NCI-H446 treated with DMSO at 0.1 percent for 48 hours (cell line): ENCODE data around the gene TBCD.

Source experiments
- DNase-seq: peaks from one replicate; lab custom pipeline; 2025; lab: John Stamatoyannopoulos, UW

The TBCD gene

GRCh38 chr17:82887255-82888164, 135.6 kb downstream of the TBCD start:
- no peak for DNase-seq

- no peak for DNase-seq
These were observed 137.0 kb downstream of the TBCD start for GRCh38 chr17:82888583-82889495.

GRCh38 chr17:82889496-82890338, 137.9 kb downstream of the TBCD start:
- DNase-seq, result no peak

- DNase-seq, result no peak
These were observed 138.5 kb downstream of the TBCD start for GRCh38 chr17:82890339-82890730.

GRCh38 chr17:82890926-82891678, 139.2 kb downstream of the TBCD start:
- no peak for DNase-seq

GRCh38 chr17:82891911-82892310, 140.0 kb downstream of the TBCD start:
- no peak for DNase-seq

- no peak for DNase-seq
These were observed 141.2 kb downstream of the TBCD start for GRCh38 chr17:82892899-82893565.

GRCh38 chr17:82893779-82894178, 141.9 kb downstream of the TBCD start:
- no peak for DNase-seq

GRCh38 chr17:82894389-82894788, 142.5 kb downstream of the TBCD start:
- no peak for DNase-seq

GRCh38 chr17:82895087-82895486, 143.2 kb downstream of the TBCD start:
- no peak for DNase-seq

- DNase-seq, result no peak
These were observed 144.5 kb downstream of the TBCD start for GRCh38 chr17:82896071-82897000.

- DNase-seq, result no peak
These were observed 145.8 kb downstream of the TBCD start for GRCh38 chr17:82897514-82898249.

GRCh38 chr17:82898976-82899514, 147.2 kb downstream of the TBCD start:
- no peak for DNase-seq

- no peak for DNase-seq
These were observed 148.1 kb downstream of the TBCD start for GRCh38 chr17:82899941-82900340.

GRCh38 chr17:82900741-82901140, 148.9 kb downstream of the TBCD start:
- no peak for DNase-seq

GRCh38 chr17:82901356-82901755, 149.5 kb downstream of the TBCD start:
- DNase-seq, result no peak

GRCh38 chr17:82901856-82902255, 150.0 kb downstream of the TBCD start:
- no peak for DNase-seq
